Panc1 (cell line): Measurements from ENCODE around the gene HOXA2. TPM values are rescaled to one million over a fixed set of nuclear protein-coding genes. Genes with fewer than 3 reads are reported as not detected.
A peak's percentile ranks its signal among the peaks of the same experiment; 100 is the strongest.

Source experiments
- ATAC-seq: fragments of 200-7000 bp; cut with Tn5 transposase; 2 replicates; pipeline ENCODE4 v1.9.1; 2020; ENCODE audit warnings: mild to moderate bottlenecking, moderate library complexity
- BruUV-seq: library from RNA; stranded (reverse); fragments of 400-500 nt; replicated peaks from 2 replicates; lab custom pipeline; 2021; lab: Mats Ljungman, UMichigan
- CTCF ChIA-PET: fragments of 300-600 bp; sonication (Branson Sonifier 250); formaldehyde crosslinking; loops from one replicate; lab custom pipeline; 2022; ENCODE audit warnings: antibody characterized with exemption; lab: Charles Lee
- POLR2A ChIA-PET: fragments of 300-600 bp; sonication (Branson Sonifier 250); formaldehyde crosslinking; loops from one replicate; lab custom pipeline; 2022; ENCODE audit warnings: antibody characterized with exemption; lab: Charles Lee
- DNase-seq: peaks from one replicate; pipeline ENCODE4 v3.0.0-alpha.2; 2010; ENCODE audit warnings: low read depth, low spot score
- H3K27ac ChIP-seq: 2 replicates; pipeline ENCODE4 v1.5.1; 2011; ENCODE audit warnings: mild to moderate bottlenecking, low read length, inconsistent platforms
- H3K27me3 ChIP-seq: fragments of 200-500 bp; sonication (Bioruptor generic); 2 replicates; pipeline ENCODE4 v1.6.0; 2014; ENCODE audit warnings: low read length, inconsistent platforms; ENCODE audit not compliant: control insufficient read depth, insufficient read depth
- H3K36me3 ChIP-seq: fragments of 200-500 bp; sonication (Bioruptor generic); 2 replicates; pipeline ENCODE4 v1.5.1; 2014; ENCODE audit warnings: inconsistent platforms, mild to moderate bottlenecking, low read length, moderate library complexity; ENCODE audit not compliant: control insufficient read depth, insufficient read depth
- H3K4me1 ChIP-seq: 2 replicates; pipeline ENCODE4 v1.5.1; 2011; ENCODE audit warnings: inconsistent platforms, mild to moderate bottlenecking, low read length, moderate library complexity; ENCODE audit not compliant: control insufficient read depth, insufficient read depth
- H3K4me3 ChIP-seq, 2 experiments: 2 replicates each; pipeline ENCODE4 v1.5.1; 2011 to 2012; ENCODE audit warnings: low read depth in 2 of 2, low read length in 2 of 2, mild to moderate bottlenecking in 2 of 2, inconsistent platforms in 1 of 2, moderate library complexity in 1 of 2
- H3K9me3 ChIP-seq: fragments of 200-500 bp; sonication (Bioruptor generic); 2 replicates; pipeline ENCODE4 v1.5.1; 2014; ENCODE audit warnings: low read depth, mild to moderate bottlenecking, inconsistent platforms, low read length, moderate library complexity; ENCODE audit not compliant: control insufficient read depth, insufficient read depth
- CTCF ChIP-seq: fragments of 450-650 bp; IDR thresholded peaks from 2 replicates; pipeline ENCODE4 v1.5.1; 2017; ENCODE audit warnings: mild to moderate bottlenecking
- POLR2AphosphoS5 ChIP-seq: IDR thresholded peaks from 2 replicates; pipeline ENCODE4 v1.6.1; 2012; ENCODE audit warnings: mild to moderate bottlenecking, low read depth, low read length, moderate library complexity
- REST ChIP-seq, 2 experiments: IDR thresholded peaks; 2 replicates each; pipeline ENCODE4 v1.6.1; 2011 to 2012; ENCODE audit warnings: low read depth in 2 of 2, control low read depth in 1 of 2, low read length in 1 of 2, mild to moderate bottlenecking in 1 of 2, moderate library complexity in 1 of 2; ENCODE audit not compliant: insufficient read depth in 1 of 2
- SIN3A ChIP-seq: IDR thresholded peaks from 2 replicates; pipeline ENCODE4 v1.6.1; 2012; ENCODE audit warnings: low read depth, mild to moderate bottlenecking, low read length, moderate library complexity, borderline replicate concordance; ENCODE audit not compliant: insufficient read depth
- TCF7L2 ChIP-seq: IDR thresholded peaks from 2 replicates; pipeline ENCODE4 v1.6.1; 2011; ENCODE audit warnings: mild to moderate bottlenecking, low read depth, low read length, inconsistent platforms
- in situ Hi-C: cut with HindIII; loops from 2 replicates; pipeline ENCODE4 v1.10.0; 2016; ENCODE audit warnings: low sequenced_read_pairs, low pct_unique_long_range_greater_than_20kb
- intact Hi-C: fragments of 100-400 bp; cut with micrococcal nuclease; formaldehyde crosslinking; loops from one replicate; pipeline ENCODE4 v1.10.0; 2022; ENCODE audit not compliant: unreplicated experiment
- total RNA-seq: library from RNA; stranded (reverse); gene quantifications from one replicate; pipeline ENCODE4 v1.2.1, GENCODE V29; 2021; ENCODE audit not compliant: unreplicated experiment

The HOXA2 gene
- total RNA-seq, 1 experiment from 2014 or later: 2.9 TPM

- ATAC-seq: peak; percentile 55
- H3K9me3 ChIP-seq: no peaks in the 10 kb centered on the region
- BruUV-seq: no TSS peak
Observed at GRCh38 chr7:27142580-27143022, 40.1 kb upstream of the HOXA2 start.

GRCh38 chr7:27141923-27142579, 39.6 kb upstream of the HOXA2 start:
- Histone ChIP-seq H3K27ac (peak overlapping the region; percentile 84), H3K4me1 (peaks cover 25% of the 10 kb centered on the region), H3K4me3 (peak overlapping the region; percentile 58 to 87), H3K27me3 (no peaks in the 10 kb centered on the region), H3K9me3 (no peaks in the 10 kb centered on the region), H3K36me3 (no peaks in the 10 kb centered on the region)
- in situ Hi-C loops: loop anchor here (5.0 kb wide), 1 partner anchor 285 kb away; no protein-coding TSS in a partner anchor
- ATAC-seq (peak; percentile 57), DNase-seq (no peak)
- TF ChIP-seq REST (IDR thresholded peaks at IDR 0.05; ENCODE audit: insufficient read depth in 1 of 2, low read depth in 2 of 2, low read length in 1 of 2) (no peak), CTCF (peak; percentile 55)
- BruUV-seq: no TSS peak
- CTCF ChIA-PET: interaction anchor here (0.5 to 2.7 kb wide), 4 partner anchors 14 to 460 kb away, joined by 3 to 9 read pairs (median 3); no protein-coding TSS in a partner anchor
- POLR2A ChIA-PET: no interaction called here
- intact Hi-C loops: no loop called here

More at GRCh38 chr7:27142580-27143022, 40.1 kb upstream of the HOXA2 start:
- H3K36me3 ChIP-seq: no peaks in the 10 kb centered on the region
- no peak for DNase-seq
- TF ChIP-seq SIN3A: no peak
- TF ChIP-seq POLR2AphosphoS5: no peak
- no peak for TF ChIP-seq TCF7L2
- TF ChIP-seq REST (IDR thresholded peaks at IDR 0.05; ENCODE audit: insufficient read depth in 1 of 2, low read depth in 2 of 2, low read length in 1 of 2): no peak
- TF ChIP-seq CTCF: no peak
- H3K27ac ChIP-seq: peak overlapping the region; percentile 84
- ChIA-PET CTCF (interaction anchor here (0.6 to 2.7 kb wide), 4 partner anchors 37 to 461 kb away, joined by 3 to 9 read pairs (median 4); no protein-coding TSS in a partner anchor), POLR2A (no interaction called here)
- in situ Hi-C loops (loop anchor here (5.0 kb wide), 1 partner anchor 285 kb away; no protein-coding TSS in a partner anchor), intact Hi-C loops (no loop called here)
- peak overlapping the region; percentile 58 to 87 for H3K4me3 ChIP-seq
- H3K27me3 ChIP-seq: no peaks in the 10 kb centered on the region
- H3K4me1 ChIP-seq: peaks cover 20% of the 10 kb centered on the region
